ENCODE data around the gene ALAD.

The ALAD gene

DNA sequence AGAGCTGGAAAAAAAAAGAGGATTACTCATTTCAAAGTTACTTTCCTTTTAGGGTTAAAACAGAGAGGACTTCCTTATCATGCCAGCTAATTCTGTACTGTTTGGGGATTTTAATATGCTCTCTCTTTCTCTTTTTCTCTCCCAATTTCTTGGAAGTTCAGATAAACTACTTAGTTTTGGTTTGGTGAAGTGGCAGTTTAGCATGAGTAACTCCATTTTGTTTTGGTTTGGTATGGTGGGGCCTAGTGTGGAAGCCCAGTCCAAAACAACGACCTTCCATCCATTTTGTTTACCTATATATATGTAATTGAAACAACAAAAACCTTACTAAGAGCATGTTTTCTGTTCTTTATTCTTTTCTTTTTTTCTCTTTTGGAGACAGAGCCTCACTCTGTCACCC, 55.4 kb downstream of the ALAD start:
- DNase-seq (ENCODE audit: low spot score): no peak

DNA sequence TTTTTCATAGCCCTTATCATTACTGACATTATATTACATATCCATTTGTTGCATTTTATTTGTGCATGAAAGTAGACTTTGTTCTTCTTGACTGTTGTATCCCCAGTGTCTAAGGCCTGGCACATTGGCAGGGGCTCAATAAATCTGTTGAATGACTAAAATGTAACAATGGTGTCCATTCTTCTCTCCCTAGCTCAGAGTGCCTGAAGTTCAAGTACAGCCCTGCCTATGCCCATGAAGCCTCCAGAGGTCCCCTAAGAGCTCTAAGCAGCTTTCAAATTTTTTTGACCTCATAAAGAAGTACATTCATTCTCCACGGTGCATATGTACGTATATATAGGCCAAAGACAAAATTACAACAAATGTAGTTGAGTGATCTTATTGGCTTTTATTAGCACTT, 55.9 kb downstream of the ALAD start:
- DNase-seq (ENCODE audit: low spot score): no peak

DNA sequence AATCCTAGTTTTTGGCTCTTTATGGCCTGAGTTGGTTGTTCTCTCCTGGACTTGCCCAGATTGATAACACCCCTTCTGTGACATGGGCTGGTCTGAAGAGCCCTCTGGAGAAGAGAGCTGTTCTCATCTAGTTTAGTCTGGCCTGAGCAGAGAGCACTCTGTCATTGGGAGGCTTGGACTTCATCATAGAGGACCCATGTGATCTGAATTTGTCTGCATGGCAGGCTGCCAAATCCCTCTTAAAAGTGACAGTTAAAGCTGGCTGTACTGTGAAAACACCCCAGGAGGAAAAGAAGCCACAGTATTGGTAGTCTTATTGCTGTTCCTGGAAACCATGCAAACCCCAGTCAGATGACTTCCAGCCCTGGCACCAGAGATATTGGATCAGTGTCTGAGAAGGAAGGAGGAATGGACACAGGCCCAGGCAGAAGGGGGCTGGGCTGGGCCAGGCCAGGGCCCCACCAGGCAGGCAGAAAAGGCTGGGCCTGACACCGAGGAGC, 57.3 kb downstream of the ALAD start:
- DNase-seq (ENCODE audit: low spot score): peak; percentile 65

DNA sequence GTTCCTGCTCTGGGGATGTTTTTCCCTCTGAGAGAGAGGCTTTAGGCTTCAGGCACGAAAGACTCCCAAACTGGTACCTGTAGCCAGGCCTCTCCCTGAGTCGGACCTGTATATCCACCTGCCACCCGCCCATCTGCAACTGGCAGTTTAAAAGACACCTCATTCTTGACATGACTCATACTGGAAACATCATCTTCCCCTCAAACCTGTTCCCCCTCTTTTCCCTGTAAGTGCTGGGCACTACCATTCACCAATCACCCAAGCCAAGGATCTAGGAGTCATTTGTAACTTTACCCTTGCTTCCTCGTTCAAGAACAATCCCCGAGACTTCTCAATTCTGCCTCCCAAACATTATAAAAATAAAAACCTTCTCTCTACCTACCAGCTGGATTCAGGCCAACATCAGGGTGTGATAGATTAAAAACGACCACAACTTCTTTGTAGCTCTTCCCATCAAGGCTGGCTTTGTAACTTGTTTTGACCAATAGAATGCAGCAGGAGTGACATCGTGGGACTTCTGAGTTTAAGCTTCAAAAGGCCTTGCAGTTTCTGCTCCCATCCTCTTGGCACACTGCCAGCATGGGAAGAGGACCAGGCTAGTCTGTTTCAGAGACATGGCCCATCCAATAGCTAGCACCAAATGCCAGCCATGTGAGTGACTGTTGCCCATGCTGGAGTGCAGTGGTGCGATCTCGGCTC, 59.2 kb downstream of the ALAD start:
- no peak for DNase-seq (ENCODE audit: low spot score)

DNA sequence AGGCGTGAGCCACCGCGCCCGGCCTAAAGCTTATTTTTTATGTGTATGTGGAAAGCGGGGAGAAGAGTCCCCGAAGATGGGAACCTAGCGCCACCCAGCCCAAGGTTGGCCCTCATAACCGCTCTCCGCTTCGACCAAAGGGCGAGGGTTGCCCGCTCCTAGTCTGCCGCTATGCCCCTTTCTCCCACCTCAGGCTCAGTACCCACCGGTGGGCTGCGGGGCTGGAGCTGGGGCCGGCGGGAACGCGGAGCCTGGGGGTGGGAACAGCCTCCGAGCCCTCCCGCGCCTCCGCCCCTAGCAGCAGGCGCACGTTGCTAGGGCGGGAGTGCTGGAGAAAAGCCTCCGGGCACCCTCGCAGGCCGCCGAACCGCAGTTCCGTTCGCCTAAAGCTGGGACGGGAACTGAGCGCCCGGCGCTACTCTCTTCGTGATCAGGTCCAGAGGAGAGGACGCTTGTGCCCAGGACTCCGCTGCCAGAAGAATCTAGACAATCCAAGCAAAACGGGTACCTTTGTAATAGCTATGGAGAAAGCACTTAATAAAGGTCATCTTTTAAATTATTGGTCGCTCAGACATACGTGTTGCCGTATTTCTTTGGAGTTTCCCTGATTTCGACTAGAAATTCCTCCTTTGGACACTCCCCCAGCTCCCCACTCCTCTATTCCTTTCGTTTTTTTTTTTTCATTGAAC, 60.9 kb downstream of the ALAD start, which contains the start of gene WDR31:
WDR31 (minus strand) TSS at position 265 of the 689 bp plus-strand sequence. CDS start 8,253 bp downstream, outside the sequence.
- DNase-seq (ENCODE audit: low spot score): peak; percentile 97

DNA sequence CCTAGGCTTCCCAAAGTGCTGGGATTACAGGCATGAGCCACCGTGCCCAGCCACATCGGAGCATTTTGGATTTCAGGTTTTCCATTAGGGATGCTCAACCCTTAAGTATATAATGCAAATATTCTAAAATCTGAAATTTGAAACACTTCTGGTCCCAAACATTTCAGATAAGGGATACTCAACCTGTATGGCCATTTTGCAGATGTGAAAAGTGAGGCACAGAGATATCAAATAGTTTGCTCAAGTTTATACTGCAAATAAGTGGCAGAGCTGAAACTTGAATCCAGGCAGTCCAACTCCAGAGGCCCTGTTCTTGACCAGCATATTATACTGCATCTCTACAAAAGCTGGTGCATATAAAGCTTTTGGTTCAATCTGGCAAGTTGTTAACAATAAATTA, 63.4 kb downstream of the ALAD start:
- DNase-seq (ENCODE audit: low spot score): no peak

Measured in AG20443 (cell line).